ENCODE measurements around the gene NOS3. TPM values are rescaled to one million over a fixed set of nuclear protein-coding genes. Genes with fewer than 3 reads are reported as not detected.

The NOS3 gene
- total RNA-seq, 1 donor from 2014 or later: 185 TPM

DNA sequence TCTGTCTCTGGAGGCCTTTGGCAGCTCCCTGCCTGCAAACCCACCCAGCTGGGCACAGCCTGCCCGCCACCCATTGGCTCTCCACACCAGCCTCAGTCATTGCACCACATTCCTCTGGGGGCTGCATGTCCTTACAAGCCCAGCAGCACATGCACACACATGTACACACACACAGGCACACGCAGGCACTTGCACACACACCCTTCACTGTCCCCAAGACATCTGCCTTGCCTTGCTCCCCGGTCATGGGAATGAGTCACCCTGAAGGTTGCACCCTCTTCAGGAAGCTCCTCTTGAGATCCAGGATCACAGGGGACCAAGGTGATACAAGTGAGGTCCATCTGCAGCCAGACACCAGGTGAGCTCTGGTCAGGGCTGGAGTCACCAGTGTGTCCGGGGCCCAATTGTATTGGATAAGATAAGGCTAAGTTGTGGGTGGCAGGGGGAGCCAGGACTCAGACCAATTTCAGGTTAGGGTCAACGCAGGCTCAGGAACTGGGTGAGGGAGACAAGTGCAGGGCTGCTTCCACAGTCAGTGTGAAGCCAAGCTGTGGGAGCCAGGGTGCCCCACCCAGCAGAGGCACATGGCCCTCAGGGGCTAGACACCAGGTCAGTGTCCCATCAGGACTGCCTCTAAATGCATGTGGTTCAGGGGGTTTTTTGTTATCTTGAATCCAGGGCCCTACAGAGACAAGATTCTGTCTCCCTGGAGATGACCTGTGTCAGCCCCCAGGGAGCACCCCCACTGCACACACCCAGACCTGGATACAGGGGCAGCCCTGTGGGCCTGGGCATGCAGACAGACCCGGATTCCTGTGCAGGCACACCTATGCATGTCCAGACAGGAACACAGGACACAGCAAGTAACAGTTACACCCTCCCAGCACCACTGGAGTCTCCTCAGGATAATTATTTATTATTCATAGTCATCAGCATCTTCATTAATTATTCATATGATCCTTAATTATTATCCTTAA, 46.5 kb upstream of the NOS3 start:
- intact Hi-C loops (cut with DNase I): no loop called here
- DNase-seq (ENCODE audit: low spot score in 2 of 2): peak in 1 of 2 donors; percentile 45
- H3K4me3 ChIP-seq: no peak overlapping the region
- H3K27ac ChIP-seq: no peak overlapping the region
- no peaks in the 10 kb centered on the region for H3K9me3 ChIP-seq
- TF ChIP-seq, protein P1, sequence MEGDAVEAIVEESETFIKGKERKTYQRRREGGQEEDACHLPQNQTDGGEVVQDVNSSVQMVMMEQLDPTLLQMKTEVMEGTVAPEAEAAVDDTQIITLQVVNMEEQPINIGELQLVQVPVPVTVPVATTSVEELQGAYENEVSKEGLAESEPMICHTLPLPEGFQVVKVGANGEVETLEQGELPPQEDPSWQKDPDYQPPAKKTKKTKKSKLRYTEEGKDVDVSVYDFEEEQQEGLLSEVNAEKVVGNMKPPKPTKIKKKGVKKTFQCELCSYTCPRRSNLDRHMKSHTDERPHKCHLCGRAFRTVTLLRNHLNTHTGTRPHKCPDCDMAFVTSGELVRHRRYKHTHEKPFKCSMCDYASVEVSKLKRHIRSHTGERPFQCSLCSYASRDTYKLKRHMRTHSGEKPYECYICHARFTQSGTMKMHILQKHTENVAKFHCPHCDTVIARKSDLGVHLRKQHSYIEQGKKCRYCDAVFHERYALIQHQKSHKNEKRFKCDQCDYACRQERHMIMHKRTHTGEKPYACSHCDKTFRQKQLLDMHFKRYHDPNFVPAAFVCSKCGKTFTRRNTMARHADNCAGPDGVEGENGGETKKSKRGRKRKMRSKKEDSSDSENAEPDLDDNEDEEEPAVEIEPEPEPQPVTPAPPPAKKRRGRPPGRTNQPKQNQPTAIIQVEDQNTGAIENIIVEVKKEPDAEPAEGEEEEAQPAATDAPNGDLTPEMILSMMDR (IDR thresholded peaks at IDR 0.05): no peak
- H3K36me3 ChIP-seq: no peaks in the 10 kb centered on the region
- no peaks in the 10 kb centered on the region for H3K4me1 ChIP-seq
- peaks cover 3% of the 10 kb centered on the region for H3K27me3 ChIP-seq

DNA sequence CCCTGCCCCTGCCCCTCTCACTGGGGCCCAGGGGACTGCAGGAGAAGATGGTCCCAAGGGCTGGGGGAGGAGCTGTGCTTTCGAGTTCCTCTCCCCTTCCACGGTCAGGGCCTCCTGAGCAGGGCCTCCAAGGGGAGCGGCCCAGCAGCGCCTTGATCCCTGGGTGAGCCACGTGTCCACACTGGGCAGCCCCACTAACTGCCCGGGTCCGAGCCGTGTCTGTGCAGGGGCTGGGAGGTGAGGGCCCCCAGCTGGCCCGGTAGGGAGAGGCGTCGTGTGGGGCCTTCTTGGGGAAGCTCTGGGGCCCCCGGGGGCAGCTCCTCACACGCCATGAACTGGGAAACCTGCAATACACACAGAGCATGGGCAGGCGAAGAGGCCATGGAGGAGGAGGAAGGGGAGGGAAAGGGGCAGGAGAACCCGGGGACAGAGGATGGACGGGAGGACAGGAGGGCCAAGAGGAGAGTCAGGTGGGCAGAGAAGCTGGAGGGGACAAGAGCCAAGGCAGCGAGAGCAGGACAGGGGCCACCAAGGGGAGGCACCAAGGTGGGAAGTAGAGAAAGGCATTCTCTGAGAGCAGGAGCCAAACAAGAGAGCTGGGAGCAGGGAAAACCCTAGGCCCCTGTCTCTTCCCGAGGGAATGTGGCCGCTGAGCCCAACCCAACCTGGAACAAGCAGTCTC, 45.5 kb upstream of the NOS3 start:
- Histone ChIP-seq H3K4me1 (no peaks in the 10 kb centered on the region), H3K9me3 (no peaks in the 10 kb centered on the region), H3K27me3 (peaks cover 3% of the 10 kb centered on the region), H3K36me3 (no peaks in the 10 kb centered on the region), H3K27ac (no peak overlapping the region), H3K4me3 (no peak overlapping the region)
- TF ChIP-seq, protein P1 (IDR thresholded peaks at IDR 0.05): no peak
- peak in 1 of 2 donors; percentile 50 for DNase-seq (ENCODE audit: low spot score in 2 of 2)
- intact Hi-C loops (cut with DNase I): no loop called here

DNA sequence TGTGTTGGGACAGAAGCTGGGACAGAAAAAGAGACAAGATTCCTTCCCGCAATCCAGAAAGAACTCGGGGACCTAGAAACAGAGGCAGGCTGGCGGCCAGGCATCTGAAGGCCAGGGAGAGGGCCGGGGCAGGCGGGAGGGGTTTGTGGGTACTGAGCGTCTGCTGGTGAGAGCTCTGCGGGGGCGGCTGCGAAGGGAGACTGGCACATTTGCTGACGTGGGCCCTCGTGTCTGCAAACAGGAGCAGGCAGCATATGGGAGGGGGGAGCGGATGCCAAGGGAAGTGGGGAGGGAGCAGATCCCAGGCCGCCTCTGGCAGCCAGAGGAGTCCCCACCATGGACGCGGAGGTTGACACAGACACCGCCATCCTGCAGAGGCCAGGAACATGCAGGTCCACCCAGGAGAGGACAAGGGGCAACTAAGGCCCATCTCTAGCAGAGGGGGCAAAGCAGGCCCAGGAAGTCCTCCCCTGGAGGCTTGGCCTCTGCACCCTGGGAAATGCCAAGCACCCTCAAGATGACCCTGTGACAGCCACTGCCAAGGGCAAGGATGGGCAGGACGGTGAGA, 44.9 kb upstream of the NOS3 start:
- Histone ChIP-seq H3K27me3 (peaks cover 3% of the 10 kb centered on the region), H3K4me1 (no peaks in the 10 kb centered on the region), H3K27ac (no peak overlapping the region), H3K36me3 (no peaks in the 10 kb centered on the region), H3K9me3 (no peaks in the 10 kb centered on the region), H3K4me3 (no peak overlapping the region)
- peak in 1 of 2 donors; percentile 60 for DNase-seq (ENCODE audit: low spot score in 2 of 2)
- intact Hi-C loops (cut with DNase I): no loop called here
- TF ChIP-seq, protein P1 (IDR thresholded peaks at IDR 0.05): no peak

DNA sequence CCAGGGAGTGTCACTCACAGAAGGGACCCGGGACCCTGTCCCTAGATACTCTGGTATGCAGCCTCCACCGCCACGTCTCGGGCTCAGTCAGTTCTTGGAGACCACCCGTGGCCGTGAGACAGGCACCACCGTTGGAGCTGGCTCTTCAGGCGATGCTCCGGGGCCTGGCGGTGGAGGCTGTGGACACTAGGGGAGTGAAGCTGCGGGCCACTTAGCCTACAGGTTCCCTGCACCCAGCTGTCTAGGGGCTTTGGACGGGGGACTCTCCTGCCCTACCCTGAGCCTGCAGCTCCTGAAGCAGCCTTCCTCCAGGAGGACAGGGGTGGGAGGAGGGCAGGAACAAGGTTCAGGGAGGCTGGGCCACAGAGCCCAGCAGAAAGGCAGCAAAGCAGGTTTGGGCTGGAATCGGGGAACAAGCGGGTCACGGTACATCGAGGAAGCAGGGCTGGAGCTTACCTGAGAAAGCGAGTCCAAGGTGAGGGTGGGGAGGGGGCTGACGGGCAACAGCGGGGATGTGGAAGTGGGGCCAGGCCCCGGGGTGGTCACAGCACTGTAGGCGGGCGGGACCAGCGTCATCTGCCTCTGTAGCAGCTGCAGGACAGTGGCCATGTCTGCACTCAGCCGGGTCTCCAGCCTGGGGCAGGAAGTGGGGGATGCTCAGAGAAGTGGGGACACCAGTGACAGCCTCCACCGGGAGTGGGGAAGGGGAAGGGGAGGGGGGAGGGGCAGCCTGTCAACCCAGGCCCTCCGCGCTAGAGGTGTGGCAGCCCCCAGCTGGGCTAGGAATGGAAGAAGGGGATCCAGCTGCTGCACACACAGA, 44.2 kb upstream of the NOS3 start:
- Histone ChIP-seq H3K4me1 (no peaks in the 10 kb centered on the region), H3K27me3 (peaks cover 3% of the 10 kb centered on the region), H3K4me3 (no peak overlapping the region), H3K9me3 (no peaks in the 10 kb centered on the region), H3K36me3 (no peaks in the 10 kb centered on the region), H3K27ac (no peak overlapping the region)
- intact Hi-C loops (cut with DNase I): no loop called here
- TF ChIP-seq, protein P1 (IDR thresholded peaks at IDR 0.05): no peak
- DNase-seq (ENCODE audit: low spot score in 2 of 2): peak in 1 of 2 donors; percentile 59

DNA sequence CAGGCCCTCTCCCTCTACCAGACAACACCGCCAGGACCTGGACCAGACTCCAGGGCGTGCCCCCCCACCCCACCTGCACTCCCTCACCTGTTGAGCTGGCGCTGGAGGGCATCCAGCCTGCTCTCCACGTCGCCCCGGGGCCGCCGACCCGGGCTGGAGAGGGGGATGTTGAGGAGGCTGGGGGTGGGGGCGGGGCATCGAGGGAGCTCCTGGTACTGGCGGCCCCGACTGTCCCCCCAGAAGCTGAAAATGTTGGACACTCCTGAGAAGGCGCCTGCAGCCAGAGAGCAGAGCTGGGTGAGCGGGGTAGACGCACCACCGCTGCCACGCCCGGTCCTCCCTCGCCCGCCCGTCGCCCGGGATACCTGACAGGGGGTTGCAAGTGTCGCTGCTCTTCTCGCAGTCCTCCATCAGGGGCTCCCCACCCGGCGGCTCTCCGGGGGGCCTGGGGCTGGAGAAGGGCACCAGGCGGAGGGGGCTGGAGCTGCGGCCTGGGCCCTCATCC, 43.5 kb upstream of the NOS3 start:
- H3K27me3 ChIP-seq: peaks cover 3% of the 10 kb centered on the region
- H3K4me1 ChIP-seq: no peaks in the 10 kb centered on the region
- TF ChIP-seq, protein P1 (IDR thresholded peaks at IDR 0.05): no peak
- H3K9me3 ChIP-seq: no peaks in the 10 kb centered on the region
- DNase-seq (ENCODE audit: low spot score in 2 of 2): peak in 1 of 2 donors; percentile 50
- H3K4me3 ChIP-seq: no peak overlapping the region
- intact Hi-C loops (cut with DNase I): no loop called here
- no peak overlapping the region for H3K27ac ChIP-seq
- H3K36me3 ChIP-seq: no peaks in the 10 kb centered on the region

All from ascending aorta (tissue), 2 donors.